Esophagus muscularis mucosa (tissue), 4 donors: Measurements from ENCODE around the gene QRICH1. TPM values are rescaled to one million over a fixed set of nuclear protein-coding genes. Genes with fewer than 3 reads are reported as not detected.

Source experiments
- DNase-seq: peaks from one replicate; pipeline ENCODE4 v3.0.0-alpha.2; 2017; ENCODE audit errors: extremely low spot score
- H3K27ac ChIP-seq, 4 donors: fragments of 200-600 bp; sonication (generic); replicated peaks in 1 of 4; 1 replicate in 3 of 4; 2 replicates in 1 of 4; pipeline ENCODE4 v1.5.1; 2016 to 2019; ENCODE audit warnings: mild to moderate bottlenecking in 1 of 4
- H3K27me3 ChIP-seq, 4 donors: fragments of 200-600 bp; sonication (generic); one replicate each; pipeline versions ENCODE4 v1.5.1 to v1.6.0; 2016 to 2019
- H3K36me3 ChIP-seq, 4 donors: fragments of 200-600 bp; sonication (generic); one replicate each; pipeline ENCODE4 v1.5.1; 2016 to 2019
- H3K4me1 ChIP-seq, 4 donors: fragments of 200-600 bp; sonication (generic); one replicate each; pipeline ENCODE4 v1.5.1; 2016 to 2019
- H3K4me3 ChIP-seq, 4 donors: fragments of 200-600 bp; sonication (generic); 1 replicate in 2 of 4; 2 replicates in 2 of 4; pipeline ENCODE4 v1.5.1; 2016 to 2019; ENCODE audit warnings: mild to moderate bottlenecking in 4 of 4, moderate library complexity in 1 of 4
- H3K9me3 ChIP-seq, 4 donors: fragments of 200-600 bp; sonication (generic); 1 replicate in 3 of 4; 2 replicates in 1 of 4; pipeline ENCODE4 v1.5.1; 2016 to 2019
- EP300 ChIP-seq: sonication (generic); formaldehyde crosslinking; IDR thresholded peaks from one replicate; pipeline ENCODE4 v1.6.1; 2017; ENCODE audit warnings: antibody characterized with exemption
- POLR2A ChIP-seq: fragments of 450-650 bp; IDR thresholded peaks from one replicate; pipeline ENCODE4 v1.6.1; 2017; ENCODE audit warnings: antibody characterized with exemption, moderate library complexity, mild to moderate bottlenecking, low read depth
- POLR2AphosphoS5 ChIP-seq, 2 donors: sonication (generic); formaldehyde crosslinking; IDR thresholded peaks; one replicate each; pipeline ENCODE4 v1.6.1; 2017; ENCODE audit warnings: antibody characterized with exemption in 2 of 2
- WGBS: methylation state at CpG from one replicate; pipeline ENCODE4 v1.1.5; 2018; 5-methylcytosine and 5-hydroxymethylcytosine counted together
- intact Hi-C: fragments of 100-400 bp; cut with DNase I; formaldehyde crosslinking; loops from one replicate; pipeline ENCODE4 v1.15.1; 2023
- total RNA-seq, 4 donors: library from RNA; depleted of rRNA; stranded (reverse); fragments of >200 nt; gene quantifications; one replicate each; pipeline versions ENCODE4 v1.1.0 to v1.2.1, GENCODE V29; 2016
- TF ChIP-seq, protein P1 (sequence below), 3 experiments: fragments of 200-600 bp in 2 of 3; fragments of 450-650 bp in 1 of 3; sonication (generic) in 2 of 3; IDR thresholded peaks; one replicate each; pipeline ENCODE4 v1.5.1; 2017 to 2019; ENCODE audit warnings: antibody characterized with exemption in 3 of 3, mild to moderate bottlenecking in 2 of 3, moderate library complexity in 1 of 3

QRICH1 gene
- total RNA-seq, 4 donors from 2014 or later: 81.8 to 228 (median 91.2) TPM

DNA sequence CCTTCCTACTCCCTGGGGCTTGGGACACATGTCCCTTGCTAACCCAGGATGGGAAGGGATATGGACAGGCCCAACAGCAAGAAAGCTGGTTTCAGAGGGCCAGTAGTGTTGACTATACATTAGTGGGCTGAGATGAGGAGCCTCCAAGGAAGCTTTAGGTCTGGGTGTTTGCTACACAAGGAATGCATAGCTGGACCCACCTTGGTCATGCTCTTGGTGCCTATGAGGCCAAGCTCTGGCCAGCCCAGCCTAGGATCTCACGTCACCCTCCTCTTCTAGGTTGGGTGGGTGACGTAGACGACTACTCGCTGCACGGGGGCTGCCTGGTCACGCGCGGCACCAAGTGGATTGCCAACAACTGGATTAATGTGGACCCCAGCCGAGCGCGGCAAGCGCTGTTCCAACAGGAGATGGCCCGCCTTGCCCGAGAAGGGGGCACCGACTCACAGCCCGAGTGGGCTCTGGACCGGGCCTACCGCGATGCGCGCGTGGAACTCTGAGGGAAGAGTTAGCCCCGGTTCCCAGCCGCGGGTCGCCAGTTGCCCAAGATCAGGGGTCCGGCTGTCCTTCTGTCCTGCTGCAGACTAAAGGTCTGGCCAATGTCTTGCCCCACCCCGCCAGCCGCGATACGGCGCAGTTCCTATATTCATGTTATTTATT, 87.3 kb downstream of the QRICH1 start:
- TF ChIP-seq, protein P1, sequence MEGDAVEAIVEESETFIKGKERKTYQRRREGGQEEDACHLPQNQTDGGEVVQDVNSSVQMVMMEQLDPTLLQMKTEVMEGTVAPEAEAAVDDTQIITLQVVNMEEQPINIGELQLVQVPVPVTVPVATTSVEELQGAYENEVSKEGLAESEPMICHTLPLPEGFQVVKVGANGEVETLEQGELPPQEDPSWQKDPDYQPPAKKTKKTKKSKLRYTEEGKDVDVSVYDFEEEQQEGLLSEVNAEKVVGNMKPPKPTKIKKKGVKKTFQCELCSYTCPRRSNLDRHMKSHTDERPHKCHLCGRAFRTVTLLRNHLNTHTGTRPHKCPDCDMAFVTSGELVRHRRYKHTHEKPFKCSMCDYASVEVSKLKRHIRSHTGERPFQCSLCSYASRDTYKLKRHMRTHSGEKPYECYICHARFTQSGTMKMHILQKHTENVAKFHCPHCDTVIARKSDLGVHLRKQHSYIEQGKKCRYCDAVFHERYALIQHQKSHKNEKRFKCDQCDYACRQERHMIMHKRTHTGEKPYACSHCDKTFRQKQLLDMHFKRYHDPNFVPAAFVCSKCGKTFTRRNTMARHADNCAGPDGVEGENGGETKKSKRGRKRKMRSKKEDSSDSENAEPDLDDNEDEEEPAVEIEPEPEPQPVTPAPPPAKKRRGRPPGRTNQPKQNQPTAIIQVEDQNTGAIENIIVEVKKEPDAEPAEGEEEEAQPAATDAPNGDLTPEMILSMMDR (IDR thresholded peaks at IDR 0.05): no peak
- no peak for TF ChIP-seq POLR2A
- TF ChIP-seq POLR2AphosphoS5 (IDR thresholded peaks at IDR 0.05): peak in 1 of 2 donors; percentile 3
- TF ChIP-seq EP300: no peak
- Histone ChIP-seq H3K27me3 (no peaks in the 10 kb centered on the region), H3K4me3 (peak overlapping the region; percentile 65 to 94 (median 78)), H3K36me3 (peaks cover 0 to 21% (median 8%) of the 10 kb centered on the region in 4 donors), H3K27ac (peak overlapping the region; percentile 94 to 99 (median 94)), H3K4me1 (peaks cover 14 to 31% (median 25%) of the 10 kb centered on the region in 4 donors), H3K9me3 (no peaks in the 10 kb centered on the region)
- no peak for DNase-seq
- intact Hi-C loops: loop anchor here (10.0 kb wide), 1 partner anchor 88 kb away; the partner anchor contains the start of gene QRICH1
- WGBS: 0% methylated on average over 13 of the region's 32 CpGs

DNA sequence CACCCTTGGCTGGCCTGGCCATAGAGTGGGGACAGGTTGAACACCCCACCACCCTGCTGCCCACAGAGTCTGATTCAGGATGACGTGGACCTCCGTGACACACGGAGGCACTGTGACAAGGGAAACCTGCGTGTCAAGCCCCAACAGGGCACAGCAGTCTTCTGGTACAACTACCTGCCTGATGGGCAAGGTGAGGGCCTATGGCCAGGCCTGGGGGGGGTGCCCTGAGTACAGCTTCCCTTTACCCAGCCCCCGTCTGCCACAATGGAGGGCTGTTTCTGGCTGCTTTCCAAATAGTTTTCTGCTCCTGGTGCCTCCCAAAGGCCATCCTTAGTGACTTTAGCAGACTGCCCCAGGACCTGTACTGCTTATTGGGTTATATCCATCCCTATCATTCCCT, 87.9 kb downstream of the QRICH1 start:
- H3K27ac ChIP-seq: peak overlapping the region; percentile 94 to 99 (median 94)
- intact Hi-C loops: loop anchor here (2.0 to 10.0 kb wide), 2 partner anchors 15 to 89 kb away; partner anchors contain the start of genes P4HTM and QRICH1

DNA sequence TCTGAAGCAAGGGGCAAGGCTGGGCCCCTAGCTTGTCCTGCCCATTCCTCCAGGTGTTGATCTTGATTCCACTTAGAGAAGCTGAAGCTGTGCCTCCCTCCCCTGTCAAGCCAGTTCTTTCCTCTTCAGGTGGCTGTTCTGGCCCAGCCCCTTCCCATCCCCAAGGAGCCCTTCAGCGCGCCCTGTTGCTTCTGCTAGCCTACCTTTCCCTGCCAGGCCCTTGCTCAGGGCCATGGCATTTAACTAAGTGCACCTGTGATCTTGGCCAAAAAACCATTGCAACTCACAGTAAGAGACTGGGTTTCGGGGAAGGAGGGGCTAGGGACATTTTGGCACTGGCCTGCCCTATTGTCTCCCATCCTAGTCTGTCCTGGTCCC, 88.6 kb downstream of the QRICH1 start:
- H3K4me3 ChIP-seq: no peak overlapping the region
- WGBS: 100% methylated on average over 2 of the region's 3 CpGs
- intact Hi-C loops: loop anchor here (2.0 to 10.0 kb wide), 2 partner anchors 14 to 90 kb away; partner anchors contain the start of genes P4HTM and QRICH1
- H3K27me3 ChIP-seq: no peaks in the 10 kb centered on the region
- DNase-seq: no peak
- peaks cover 14 to 28% (median 25%) of the 10 kb centered on the region in 4 donors for H3K4me1 ChIP-seq
- TF ChIP-seq EP300 (no peak), POLR2AphosphoS5 (IDR thresholded peaks at IDR 0.05) (no peak), POLR2A (no peak)
- peaks cover 0 to 16% (median 5%) of the 10 kb centered on the region in 4 donors for H3K36me3 ChIP-seq
- H3K9me3 ChIP-seq: no peaks in the 10 kb centered on the region
- H3K27ac ChIP-seq: no peak overlapping the region

More for the DNA sequence above, 87.9 kb downstream of the QRICH1 start:
- peak overlapping the region; percentile 65 to 94 (median 78) for H3K4me3 ChIP-seq
- peaks cover 0 to 16% (median 5%) of the 10 kb centered on the region in 4 donors for H3K36me3 ChIP-seq
- no peaks in the 10 kb centered on the region for H3K9me3 ChIP-seq
- TF ChIP-seq EP300 (no peak), POLR2A (no peak), POLR2AphosphoS5 (IDR thresholded peaks at IDR 0.05) (no peak)
- TF ChIP-seq, protein P1 (IDR thresholded peaks at IDR 0.05): no peak
- 93% methylated on average over 5 of the region's 5 CpGs for WGBS
- no peak for DNase-seq
- H3K27me3 ChIP-seq: no peaks in the 10 kb centered on the region
- peaks cover 14 to 28% (median 25%) of the 10 kb centered on the region in 4 donors for H3K4me1 ChIP-seq

DNA sequence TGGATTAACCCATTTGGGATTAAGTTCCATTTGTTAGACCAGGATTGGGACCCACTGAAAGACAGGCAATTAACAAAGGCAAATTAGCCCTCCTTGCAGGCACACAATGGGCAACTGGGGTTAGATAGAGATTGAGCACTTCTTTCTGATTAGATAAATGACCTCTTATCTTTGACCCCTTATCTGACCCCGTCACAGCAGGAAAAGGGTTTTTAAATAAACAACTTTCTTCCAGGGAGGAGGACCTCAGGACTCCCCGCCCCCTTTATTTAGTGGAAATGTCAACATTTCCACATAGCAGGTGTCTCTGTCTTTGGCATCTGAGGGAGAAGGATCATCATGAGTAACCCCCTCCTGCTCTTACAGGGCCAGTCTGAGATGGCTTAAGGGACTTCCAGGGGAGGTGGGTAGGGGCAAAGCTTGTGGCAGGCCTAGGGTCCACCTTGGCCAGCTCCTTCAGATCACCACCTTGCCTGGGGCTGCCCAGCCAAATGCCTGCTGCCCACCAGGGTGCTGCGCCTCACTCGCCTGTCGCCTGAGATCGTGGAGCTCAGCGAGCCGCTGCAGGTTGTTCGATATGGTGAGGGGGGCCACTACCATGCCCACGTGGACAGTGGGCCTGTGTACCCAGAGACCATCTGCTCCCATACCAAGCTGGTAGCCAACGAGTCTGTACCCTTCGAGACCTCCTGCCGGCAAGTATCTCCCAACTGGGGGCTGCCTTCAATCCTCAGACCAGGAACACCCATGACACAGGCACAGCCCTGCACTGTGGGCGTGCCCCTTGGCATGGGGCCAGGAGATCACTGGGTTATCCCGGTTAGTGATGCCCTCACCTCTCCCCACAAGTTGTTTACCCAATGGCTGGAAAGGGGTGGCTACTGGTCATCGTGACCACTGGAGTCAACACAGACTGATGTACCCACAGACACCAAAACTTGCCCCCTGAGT, 89.2 kb downstream of the QRICH1 start:
- WGBS: 86% methylated on average over 16 of the region's 16 CpGs
- no peaks in the 10 kb centered on the region for H3K9me3 ChIP-seq
- peaks cover 14 to 28% (median 22%) of the 10 kb centered on the region in 4 donors for H3K4me1 ChIP-seq
- no peaks in the 10 kb centered on the region for H3K27me3 ChIP-seq
- H3K27ac ChIP-seq: no peak overlapping the region
- intact Hi-C loops: loop anchor here (2.0 to 10.0 kb wide), 2 partner anchors 14 to 90 kb away; partner anchors contain the start of genes P4HTM and QRICH1
- TF ChIP-seq, protein P1 (IDR thresholded peaks at IDR 0.05): no peak
- TF ChIP-seq POLR2AphosphoS5 (IDR thresholded peaks at IDR 0.05) (no peak), EP300 (no peak), POLR2A (no peak)
- no peak overlapping the region for H3K4me3 ChIP-seq
- peaks cover 0 to 16% (median 5%) of the 10 kb centered on the region in 4 donors for H3K36me3 ChIP-seq
- no peak for DNase-seq
